CD4-positive, alpha-beta T cell treated with Interleukin-6 at 100 ng/mL for 8 hours (primary cell): ENCODE results near the gene PLAU.
A peak's percentile ranks its signal among the peaks of the same experiment; 100 is the strongest.
"Not testable (repeated sequence)": the region's sequence is repeated elsewhere in the genome, so short reads cannot be mapped to it uniquely, and the experiment has no call there.

Experiments used
- DNase-seq: peaks from one replicate; pipeline ENCODE4 v3.0.0-alpha.2; 2020; ENCODE audit warnings: mixed read lengths, low spot score

PLAU gene

DNA sequence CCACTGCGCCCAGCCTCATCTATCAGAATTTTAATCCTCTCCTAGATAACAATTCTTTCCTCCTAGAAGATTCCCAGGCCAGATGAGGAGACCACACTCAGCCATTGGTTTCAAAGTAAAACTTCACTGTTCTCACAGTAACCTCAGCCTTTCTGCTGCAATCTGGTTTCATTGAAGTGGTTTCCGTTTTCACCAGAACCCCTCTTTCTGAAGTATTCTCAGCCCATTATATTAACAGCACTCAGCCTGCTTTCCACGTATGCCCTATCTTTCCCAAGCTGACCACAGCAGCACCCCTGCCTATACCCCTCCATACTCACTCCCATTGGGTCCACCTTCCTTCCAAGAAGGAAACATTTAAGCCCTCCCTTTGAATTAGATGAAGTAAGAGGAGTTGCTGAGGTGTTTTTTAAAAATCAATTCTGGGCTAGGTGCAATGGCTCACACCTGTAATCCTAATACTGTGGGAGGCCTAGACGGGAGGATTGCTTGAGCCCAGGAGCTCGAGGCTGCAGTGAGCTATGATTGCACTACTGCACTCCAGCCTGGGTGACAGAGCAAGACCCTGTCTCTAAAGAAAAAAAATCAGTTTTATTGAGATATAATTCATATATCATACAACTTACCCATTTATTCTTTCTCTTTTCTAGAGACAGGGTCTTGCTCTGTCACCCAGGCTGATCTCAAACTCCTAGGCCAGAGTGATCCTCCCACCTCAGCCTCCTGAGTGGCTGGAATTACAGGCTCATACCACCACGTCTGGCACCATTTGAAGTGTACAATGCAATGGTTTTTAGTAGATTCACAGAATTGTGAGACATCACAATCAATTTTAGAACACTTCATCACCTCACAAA lies 11.3 kb downstream of the PLAU start:
- DNase-seq, result peak; percentile 62

DNA sequence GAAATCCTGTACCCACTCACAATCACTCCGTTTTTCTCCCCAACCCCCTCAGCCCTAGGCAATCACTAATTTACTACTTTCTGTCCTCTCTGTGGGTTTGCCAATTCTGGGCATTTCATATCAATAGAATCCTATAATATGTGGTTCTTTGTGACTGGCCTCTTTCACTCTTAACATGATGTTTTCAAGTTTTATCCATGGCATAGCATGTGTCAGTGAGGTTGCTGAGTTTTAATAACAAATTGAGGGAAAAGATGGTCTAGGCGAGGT lies 11.9 kb downstream of the PLAU start:
- no peak for DNase-seq

DNA sequence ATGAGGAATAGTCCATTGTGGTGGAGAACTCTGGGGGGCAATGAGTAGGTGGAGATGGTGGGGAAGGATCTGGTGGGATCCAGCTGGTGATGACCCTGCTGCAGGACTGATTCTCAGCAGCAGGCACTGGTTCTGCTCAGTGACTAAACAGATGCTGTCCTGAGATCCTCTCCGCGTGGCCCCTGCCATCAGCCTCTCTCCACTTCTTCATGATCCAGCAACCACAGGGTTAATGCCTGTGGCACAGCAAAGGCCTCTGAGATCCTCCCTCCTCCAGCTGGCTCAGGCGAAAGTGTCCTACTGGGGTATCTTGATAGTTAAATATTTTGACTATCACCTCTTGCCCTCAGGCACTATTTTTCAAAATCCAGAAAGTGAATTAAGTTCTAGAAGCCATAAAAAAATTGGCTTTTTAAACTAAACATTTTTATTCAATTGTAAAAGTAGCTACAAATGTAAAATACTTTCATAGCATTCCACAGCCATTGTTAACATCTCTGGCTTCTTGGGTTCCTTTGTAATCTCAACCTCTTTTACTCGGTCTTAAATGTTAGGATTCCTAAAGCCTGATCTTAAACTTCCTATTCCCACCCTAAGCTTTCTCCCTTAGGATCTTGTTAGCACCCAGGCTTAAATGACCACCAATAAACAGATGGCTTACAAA lies 13.1 kb downstream of the PLAU start:
- DNase-seq, result no peak

DNA sequence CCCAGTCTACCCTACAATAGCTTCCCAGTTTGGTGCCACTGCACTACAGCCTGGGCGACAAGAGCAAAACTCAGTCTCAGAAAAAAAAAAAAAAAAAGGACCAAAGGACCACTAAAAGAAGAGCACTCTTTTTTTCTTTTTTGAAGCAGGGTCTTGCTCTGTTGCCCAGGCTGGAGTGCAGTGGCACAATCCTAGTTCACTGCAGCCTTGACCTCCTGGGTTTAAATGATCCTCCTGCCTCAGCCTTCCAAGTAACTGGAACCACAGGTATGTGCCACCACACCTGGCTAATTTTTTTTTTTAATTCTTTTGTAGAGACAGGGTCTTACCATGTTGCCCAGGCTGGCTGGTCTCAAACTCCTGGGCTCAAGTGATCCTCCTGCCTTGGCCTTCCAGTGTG lies 14.0 kb downstream of the PLAU start:
- DNase-seq, result no peak

DNA sequence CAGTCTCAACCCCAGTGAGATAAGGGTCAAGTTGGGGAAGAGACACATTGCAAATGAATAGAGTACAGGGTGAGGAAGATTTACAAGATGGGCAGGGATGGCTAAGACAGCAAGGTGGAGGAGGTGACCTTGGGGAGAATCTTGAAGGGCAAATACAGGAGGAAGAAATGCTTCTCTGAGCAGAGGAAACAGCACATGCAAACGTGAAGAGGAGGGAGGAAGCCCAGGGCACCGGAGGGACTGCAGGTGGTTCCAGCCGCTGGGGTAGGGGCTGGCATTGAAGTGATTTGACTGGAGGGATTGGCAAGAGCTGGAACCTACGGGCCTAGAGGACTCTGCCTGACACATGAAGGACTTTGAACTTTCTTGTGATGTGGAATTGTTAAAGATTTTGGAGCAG lies 14.6 kb downstream of the PLAU start:
- no peak for DNase-seq

DNA sequence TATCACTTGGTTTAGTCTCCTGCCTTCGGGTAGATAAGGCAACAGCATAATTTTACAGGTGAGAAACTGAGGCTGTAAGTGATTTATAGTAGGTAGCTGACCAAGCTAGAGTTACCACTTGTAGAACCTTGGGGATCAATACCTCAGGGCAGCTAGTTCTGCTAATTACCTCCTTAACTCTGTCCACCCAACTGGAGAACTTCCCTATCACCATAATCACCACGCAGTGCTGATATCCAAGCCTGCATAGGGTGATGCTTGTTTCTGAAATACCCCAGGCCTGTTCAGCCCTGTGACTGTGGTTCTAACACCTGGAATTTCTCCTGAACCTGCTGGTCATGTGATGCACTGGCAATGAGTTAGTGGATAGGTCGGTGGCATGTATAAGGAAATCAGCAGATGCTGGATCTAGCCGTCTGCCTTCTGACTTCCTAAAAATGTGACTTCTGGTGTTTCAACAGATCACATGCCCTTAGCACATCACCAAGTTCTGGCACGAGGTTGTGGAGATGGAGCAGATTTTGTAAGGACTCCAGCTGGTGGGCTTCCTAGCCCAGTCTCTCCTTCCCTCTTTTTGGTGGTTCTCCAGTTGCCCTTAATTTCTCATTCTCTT lies 15.3 kb downstream of the PLAU start:
- DNase-seq, result no peak

DNA sequence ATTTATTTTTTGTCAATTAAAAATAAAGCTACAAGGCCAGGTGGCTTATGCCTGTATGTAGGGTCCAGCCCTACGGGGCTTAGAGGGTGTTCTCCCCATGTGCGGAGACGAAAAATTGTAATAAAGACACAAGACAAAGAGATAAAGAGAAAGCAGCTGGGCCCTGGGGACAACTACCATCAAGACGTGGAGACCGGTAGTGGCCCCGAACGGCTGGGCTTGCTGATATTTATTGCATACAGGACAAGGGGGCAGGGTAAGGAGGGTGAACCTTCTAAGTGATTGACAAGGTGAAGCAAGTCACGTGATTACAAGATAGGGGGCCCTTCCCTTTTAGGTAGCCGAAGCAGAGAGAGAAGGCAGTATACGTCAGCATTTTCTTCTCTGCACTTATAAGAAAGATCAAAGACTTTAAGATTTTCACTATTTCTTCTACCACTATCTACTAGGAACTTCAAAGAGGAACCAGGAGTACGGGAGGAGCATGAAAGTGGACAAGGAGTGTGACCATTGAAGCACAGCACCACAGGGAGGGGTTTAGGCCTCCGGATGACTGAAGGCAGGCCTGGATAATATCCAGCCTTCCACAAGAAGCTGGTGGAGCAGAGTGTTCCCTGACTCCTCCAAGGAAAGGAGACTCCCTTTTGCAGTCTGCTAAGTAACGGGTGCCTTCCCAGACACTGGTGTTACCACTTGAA lies 19.8 kb downstream of the PLAU start:
- not testable (repeated sequence) for DNase-seq

DNA sequence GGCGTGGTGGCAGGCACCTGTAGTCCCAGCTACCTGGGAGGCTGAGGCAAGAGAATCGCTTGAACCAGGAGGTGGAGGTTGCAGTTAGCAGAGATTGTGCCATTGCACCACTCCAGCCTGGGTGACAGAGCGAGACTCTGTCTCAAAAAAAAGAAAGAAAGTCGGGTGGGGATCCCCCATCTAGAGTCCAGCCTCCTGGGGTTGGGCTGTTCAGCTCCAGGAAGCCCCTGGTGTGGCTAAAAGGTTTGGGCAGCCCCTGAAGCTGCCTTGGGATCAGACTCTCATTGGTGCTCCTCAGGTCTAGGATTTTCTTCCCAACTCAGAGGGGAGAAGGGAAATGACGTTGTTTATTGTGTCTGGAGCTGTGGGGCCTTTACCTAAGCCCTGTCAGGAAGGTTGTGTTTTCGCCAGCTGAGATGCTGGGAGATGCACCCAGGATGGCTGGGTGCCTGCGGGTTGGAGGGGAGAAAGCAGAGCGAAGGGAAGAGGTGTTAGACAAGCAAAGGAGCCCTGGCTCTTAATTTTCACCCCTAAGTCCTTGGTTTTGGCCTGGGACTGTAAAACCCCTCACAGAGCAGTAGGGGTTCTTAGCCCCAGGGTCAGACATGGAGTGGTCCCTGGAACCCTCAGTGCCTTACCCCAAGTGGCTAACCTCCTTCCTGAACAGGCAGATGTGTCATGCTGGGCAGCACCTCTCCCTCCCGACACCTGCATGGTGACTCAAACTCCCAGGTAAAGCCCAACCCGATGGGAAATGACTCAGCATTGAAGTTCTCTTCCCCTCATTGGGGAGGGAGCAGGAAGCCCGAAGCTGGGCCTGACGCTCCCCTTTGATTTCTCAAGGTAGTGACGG lies 21.1 kb downstream of the PLAU start:
- peak; percentile 77 for DNase-seq

DNA sequence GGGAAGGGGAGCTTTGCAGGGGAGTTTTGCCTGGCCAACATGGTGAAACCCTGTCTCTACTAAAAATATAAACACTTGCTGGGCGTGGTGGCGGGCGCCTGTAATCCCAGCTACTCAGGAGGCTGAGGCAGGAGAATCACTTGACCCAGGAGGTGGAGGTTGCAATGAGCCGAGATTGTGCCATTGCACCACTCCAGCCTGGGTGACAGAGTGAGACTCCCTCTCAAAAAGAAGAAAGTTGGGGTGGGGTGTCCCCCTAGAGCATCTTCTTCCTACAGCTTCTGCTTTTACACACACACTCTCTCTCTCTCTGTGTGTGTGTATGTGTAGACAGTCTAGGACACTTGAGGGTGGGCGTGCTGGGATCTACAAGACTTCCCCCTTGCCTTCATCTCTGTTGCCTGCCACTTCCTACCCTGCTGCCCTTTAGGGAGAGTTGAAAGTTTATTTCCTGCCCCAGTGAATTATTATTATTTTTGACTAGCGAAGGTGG lies 21.7 kb downstream of the PLAU start:
- DNase-seq, result no peak

DNA sequence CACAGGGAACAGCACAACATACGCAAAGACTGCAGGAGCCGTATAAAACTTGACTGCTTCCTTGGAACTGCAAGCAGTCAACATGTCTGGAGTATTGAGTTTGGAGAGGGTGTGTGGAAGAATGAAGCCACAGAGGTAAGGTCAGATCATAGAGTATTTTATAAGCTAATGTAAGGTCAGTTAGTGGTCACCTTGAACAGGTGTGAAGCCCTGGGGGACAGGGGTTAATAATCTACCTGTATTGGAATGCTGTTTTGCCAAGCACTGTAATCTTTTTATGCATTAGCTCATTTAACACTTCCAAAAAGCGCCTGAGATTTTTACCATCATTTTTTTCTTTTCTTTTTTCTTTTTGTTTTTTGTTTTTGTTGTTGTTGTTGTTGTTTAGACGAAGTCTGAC lies 23.1 kb downstream of the PLAU start:
- no peak for DNase-seq

DNA sequence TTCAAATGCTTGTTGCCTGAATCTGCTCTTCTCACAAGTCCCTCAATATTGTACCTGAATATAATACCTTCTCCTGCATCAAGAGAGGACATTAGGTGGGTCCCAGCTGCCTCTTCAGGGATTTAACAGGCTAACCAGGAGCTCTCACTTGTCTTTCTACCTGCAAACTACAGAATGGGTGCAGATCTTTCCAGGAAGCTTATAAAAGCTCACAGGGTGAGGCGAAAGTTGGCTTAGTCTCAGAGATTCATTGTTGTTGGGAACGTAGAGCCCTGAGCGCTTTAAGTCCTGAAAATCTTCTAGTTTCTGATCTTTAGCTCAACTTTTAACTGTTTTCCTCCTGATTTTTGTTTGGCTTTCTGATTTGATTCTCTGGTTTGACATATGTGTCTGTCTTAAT lies 25.0 kb downstream of the PLAU start:
- no peak for DNase-seq

DNA sequence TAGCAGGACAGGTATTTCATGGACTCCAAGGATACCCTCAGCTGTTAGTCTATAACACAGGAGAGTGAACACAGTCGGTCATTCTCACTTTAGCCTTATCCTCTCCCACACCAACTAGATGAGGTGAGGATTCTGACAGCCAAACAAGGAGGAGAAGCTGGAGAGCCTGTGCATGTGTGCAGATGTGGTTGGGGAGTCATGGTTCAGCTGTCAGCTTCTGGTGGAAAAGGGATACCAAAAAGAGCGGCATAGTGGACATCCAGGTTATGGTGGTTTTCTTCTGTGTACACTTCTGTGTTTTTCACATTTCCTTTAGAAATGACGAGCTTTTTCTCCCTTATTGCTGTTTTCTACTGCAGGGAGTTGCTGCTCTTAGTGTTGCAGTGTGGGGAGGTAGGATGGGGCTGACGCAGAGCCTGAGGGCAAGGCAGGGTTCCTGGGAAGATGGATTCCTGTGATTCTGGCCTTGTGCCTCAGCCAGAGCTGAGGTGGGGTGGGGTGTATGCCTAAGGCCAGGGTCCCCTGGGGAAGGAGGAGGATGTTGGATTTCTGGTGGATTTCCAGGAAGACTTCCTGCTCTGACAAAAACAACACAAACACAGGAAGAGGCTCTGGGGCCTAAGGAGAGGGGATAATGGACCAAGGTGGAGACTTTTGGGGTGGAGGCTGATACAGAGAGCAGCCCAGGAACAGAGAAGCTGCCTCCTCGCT lies 26.6 kb downstream of the PLAU start:
- DNase-seq, result no peak

DNA sequence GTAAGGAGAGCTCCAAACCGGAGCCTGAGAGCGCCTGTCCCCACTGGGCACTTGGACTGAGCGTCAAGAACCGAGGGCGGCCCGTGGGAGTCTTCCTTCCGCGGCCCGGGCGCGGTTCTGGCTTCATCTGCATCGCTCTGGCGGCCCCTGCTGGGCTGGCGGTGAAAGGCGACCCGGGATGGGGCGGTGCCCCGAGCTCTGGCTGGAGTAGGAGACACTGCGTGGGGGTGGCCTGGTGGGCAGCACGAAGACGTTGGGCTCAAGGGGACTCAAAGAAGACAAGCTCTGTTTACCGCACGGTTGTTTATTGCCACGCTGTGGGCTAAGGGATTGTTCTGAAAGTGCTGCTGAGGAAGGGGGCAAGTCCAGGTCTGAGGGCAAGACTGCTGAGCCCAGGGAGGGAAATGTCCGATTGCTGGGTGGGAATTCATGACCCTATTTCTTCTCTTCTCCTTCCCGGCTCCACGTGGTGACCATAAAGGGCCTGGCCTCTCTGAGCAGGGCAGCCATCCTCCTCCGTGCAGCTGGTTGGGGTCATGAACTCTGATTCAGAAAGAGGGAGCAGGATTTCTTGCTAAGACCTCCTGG lies 29.8 kb downstream of the PLAU start:
- DNase-seq, result peak; percentile 79

DNA sequence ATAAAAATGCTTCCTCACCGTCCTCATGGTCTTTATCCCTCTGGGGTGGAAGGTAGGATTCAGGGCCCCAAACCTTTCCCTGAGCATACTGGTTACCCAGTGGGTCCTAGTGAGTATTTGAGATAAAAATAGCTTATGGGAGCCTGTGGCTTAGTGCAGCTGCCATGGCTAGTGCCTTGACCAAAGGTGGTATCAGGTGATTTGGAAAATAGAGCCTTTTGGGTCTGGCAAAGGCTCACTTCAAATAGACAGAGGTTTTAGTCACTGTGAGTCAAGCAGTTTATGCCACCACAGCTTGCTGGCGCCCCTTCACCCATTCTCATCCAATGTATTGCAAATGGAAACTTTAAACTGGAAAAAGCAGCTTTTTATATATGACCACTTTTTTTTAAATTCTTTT lies 30.4 kb downstream of the PLAU start:
- no peak for DNase-seq

DNA sequence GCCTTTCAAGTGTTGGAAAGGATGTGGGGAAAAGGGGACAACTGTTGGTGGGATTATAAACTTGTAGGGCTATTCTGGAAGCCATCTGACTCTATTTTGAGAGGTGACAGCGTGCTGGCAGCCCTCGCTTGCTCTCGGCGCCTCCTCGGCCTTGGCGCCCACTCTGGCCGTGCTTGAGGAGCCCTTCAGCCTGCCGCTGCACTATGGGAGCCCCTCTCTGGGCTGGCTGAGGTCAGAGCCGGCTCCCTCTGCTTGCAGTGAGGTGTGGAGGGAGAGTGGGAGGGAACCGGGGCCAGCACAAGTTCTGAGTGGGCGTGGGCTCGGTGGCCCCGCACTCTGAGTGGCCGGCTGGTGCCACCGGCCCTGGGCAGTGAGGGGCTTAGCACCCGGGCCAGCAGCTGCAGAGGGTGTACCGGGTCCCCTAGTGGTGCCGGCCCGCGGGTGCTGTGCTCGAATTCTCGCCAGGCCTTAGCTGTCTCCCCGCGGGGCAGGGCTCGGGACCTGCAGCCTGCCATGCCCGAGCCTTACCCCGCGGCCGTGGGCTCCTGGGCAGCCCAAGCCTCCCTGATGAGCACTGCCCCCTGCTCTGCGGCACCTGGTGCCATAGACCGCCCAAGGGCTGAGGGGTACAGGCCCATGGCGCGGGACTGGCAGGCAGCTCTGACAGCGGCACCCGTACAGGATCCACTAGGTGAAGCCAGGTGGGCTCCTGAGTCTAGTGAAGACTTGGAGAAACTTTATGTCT lies 33.6 kb downstream of the PLAU start:
- DNase-seq, result no peak

DNA sequence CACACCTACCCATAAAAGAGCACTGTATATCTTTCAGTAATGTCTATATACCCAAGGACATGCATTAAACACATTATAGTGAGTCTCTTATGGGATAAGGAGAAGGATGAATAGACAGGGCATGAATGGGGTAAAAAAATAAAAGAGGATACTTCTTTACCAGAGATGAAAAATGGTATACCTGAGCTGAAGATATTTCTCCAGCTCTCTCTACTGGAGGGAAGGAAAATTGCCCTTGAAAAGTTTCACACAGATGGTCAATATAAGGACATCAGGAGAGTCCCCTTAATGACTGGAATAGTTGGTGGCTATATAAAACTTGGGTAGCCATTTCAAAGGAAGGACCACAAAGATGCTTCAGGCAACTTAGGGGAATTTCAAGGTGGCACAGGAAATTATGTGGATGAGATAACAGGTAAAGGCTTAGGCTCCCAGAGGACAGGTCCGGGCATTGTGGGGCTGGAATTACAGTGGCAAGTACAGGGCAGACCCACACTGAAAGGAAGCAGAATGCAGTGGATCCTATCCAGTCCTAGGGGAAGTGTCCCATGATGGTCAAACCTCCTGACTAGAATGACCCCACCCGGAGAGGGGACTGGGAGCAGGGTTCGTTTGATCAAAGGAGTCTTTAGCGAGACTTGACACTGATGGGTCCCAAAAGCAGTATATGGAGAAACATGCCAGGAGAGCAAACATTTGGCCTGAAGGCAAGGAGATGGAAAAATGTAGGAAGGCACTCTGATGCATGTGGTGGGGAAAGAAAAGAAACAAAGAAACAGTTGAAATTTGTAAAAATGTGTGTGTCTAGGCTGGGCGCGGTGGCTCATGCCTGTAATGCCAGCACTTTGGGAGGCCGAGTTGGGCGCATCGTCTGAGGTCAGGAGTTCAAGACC lies 35.6 kb downstream of the PLAU start:
- no peak for DNase-seq

DNA sequence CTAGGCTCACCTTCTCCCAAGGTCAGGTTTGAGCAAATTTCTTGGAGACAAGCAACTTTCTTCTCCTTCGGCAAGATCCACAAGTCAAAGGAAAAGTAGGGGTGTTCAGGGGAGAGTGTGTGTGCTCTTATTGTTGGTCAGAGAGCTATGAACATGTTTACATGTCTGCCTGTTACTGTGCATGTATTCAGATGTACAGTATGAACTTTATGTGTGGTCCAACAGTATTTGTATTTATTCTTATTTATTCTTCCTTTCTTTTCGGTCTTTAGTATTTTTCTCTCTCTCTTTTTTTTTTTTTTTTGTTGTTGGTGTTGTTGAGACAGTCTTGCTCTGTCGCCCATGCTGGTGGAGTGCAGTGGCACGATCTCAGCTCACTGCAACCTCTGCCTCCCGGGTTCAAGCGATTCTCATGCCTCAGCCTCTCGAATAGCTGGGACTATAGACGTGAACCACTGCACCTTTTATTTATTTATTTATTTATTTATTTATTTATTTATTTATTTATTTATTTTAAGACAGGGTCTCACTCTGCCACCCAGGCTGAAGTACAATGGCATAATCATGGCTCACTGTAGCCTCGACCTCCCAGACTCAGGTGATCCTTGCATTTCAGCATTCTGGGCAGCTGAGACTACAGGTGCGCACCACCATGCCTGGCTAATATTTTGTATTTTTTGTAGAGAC lies 38.2 kb downstream of the PLAU start:
- no peak for DNase-seq
